GM18867 (cell line): ENCODE data around the gene GTF2F2.
"Not testable (repeated sequence)": the region's sequence is repeated elsewhere in the genome, so short reads cannot be mapped to it uniquely, and the experiment has no call there.

Experiments
- ATAC-seq: cut with Tn5 transposase; IDR thresholded peaks from one replicate; pipeline ENCODE4 v1.9.1; 2021; ENCODE audit warnings: mild to moderate bottlenecking, moderate library complexity; ENCODE audit not compliant: unreplicated experiment

Gene GTF2F2

DNA sequence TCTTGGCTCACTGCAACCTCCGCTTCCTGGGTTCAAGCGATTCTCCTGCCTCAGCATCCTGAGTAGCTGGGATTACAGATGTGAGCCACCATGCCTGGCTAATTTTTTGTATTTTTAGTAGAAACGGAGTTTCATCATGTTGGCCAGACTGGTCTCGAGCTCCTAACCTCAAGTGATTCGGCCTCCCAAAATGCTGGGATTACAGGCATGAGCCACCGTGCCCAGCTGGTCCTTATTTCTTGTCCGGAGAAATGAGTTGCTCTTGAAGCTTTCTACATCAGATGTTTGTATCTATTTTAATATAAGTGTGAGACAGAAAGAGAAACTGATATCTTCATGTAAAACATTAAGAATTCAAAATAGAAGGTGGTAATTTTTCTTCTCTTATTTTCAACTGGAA, 124.4 kb downstream of the GTF2F2 start:
- not testable (repeated sequence) for ATAC-seq

DNA sequence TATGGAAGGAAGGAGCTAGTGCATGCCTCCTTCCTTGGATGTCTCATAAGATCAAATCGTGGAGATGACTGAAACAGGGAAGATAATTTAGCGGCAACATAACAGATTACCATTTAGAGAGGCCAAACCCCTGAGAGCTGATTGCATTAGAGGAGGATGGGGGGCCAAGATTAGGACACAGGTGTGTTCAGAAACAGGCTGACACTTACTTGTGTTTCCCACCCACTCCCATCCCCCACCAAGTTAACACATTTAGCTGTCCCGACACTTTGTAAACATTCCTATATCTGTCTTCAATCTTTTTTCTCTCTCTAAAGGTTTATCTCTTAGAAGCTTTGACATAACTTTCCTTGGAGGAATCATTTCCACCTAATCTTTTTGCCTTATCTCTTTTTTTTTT, 129.4 kb downstream of the GTF2F2 start:
- ATAC-seq, result no peak

DNA sequence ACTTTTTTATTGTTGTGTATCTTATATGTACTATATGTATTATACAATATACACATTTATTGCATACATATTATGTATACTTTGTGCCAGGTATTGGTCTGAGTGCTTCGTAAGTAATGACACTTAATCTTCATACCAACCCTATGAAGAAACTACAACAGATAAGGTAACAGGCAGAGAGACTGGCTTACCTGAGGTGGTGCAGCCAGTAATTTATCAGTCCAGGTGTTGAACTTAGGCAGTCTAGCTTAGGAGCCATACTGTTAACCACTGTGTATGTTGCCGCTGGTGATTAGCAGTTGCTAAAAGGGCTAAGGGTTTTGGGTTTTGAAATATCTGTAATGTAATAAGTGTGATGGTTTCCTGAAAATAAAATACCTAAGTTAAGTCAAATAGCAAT, 134.1 kb downstream of the GTF2F2 start:
- no peak for ATAC-seq

DNA sequence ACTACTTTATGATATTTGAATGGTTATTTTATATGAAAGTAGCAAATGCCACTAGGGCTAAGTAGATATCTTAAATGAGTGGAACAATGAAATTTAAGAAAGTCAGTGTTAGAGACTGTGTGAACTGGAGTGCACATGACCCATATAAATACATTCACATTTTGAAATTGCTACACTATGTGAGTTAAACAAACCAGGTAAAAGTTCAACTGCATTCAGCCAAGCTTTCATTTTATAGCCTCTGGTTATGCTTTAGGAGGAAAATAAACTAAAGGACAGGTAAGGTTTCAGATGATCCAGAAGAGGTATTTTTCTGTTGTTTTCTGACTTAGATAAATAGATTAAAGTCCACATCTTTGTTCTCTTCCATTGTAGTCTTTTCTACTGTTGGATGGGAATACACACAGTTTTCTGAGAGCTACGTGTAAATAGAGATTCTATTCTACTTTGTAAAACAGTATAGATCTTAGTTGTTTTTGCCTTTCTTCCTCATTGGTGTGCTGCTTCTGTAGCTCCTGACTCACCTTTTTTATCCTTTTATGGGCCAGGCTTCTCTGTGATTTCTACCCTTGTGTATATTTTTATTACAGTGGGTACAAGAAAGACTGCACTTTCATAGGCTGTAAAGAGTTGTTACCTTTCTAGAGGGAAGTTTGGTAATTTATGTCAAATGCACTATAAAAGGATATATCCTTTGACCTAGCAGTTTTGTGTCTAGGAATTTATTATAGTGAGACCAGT, 135.1 kb downstream of the GTF2F2 start:
- ATAC-seq, result no peak

DNA sequence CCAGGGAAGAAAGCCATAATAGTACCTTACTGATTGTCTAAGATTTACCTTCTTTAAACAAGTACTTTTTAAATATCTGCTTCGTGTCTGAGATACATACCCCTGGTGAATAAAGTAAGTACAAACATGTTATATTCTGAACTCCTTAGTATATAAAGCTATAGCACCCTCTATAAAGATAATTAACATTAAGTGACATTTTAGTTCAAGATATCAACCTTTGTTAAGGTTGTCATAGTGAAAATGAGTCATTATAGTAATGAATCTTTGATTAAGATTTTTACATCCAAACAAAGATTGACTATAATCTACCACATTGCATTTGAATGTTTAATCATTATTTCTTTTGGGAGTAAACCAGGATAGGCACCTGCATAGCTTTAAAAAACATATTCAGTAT, 135.9 kb downstream of the GTF2F2 start:
- no peak for ATAC-seq

DNA sequence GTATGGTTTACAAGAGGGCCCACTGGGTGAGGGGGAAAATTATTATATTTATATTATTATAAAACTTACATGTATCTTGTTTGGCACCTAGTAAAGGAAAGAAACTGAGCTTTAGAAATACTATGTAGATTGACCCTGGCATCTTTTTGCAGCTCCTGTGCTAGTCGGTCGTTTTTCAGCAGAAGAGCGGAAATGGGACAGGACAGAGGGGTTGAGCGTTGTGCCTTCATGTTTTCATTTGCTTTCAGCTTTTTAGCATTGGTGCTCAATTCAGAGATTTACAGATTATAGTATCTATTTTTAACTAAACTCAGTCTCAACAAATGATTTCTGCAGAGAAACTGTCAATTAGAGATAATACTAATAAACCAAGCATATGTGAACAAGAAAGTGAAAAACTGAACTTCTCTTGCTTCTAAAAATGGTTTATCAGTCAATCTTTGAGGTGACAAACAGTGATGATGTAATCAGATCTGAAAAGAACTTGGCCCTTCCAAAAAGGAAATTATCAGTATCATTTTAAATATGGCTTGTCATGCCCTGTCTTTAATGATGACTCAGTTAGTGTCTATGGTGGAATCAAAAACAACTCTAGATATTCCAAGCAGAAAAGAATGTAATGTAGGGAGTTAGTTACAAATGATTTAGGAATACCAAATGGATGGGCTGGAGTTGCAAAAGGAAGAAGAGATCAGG, 137.5 kb downstream of the GTF2F2 start:
- ATAC-seq, result no peak

DNA sequence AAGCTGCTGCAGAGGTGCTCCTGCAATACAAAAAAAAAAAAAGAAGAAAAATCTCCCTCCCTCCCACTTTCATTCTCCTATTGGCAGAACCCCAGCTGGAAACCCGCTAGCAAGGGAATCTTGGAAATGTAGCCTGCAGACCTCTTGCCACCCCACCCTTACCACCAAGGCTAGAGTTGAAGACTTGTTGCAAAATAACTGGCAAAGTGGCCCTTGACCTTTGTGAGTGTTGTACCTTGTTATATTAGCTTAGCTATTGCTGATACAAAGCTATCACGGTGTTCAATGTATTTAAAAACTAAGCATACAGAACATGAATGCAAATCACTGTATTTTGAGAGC, 138.0 kb downstream of the GTF2F2 start:
- ATAC-seq, result no peak

DNA sequence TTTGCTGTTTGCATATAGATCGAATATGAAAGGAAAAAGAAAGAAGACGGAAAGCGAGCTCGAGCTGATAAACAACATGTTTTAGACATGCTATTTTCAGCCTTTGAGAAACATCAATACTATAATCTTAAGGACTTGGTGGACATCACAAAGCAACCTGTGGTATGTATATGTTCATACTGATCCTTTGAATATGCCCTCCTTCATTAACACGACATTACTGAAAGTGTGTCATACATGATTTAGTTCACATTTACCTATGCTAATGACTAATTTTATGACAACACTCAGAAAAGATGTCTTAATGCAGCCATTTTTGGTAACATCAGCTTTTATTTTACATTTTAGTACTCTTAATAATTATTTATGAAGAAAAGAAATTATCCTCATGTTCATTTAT, 146.9 kb downstream of the GTF2F2 start:
- no peak for ATAC-seq

DNA sequence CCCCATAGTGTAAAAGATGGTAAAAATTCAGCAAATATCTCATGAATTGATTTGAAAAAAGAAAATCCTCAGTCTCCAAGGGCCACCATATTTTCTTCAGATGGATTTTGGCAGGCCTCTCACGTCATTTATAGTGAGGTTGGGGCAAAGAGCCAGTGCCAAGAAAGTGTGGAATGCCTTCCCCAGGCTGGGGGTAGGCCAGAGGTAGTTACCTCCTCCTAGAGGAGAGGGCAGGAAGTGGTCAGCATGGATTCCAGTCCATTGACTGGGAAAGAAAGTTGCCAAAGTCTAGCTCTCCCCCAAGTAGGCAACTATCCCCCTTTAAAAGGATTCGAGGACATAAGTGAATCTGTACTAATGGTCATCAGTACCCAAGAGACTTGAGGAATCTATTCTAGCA, 148.9 kb downstream of the GTF2F2 start:
- ATAC-seq, result no peak

DNA sequence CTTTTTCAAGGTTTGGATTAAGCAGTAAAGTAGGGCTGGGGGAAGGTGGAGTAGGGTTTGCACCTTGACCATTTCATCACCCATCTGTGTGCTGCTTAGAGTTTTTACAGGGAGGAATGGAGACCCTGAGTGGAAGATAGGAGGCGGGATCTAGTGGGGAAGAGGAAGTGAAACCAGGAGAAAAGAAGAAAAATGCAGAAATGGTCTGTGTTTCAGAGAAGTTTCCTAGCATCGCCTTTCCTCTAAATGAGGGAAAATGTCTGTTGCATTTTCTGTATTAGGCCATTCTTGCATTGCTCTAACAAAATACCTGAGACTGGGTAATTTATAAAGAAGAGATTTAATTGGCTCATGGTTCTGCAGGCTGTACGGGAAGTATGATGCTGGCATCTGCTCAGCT, 156.6 kb downstream of the GTF2F2 start:
- ATAC-seq, result no peak

DNA sequence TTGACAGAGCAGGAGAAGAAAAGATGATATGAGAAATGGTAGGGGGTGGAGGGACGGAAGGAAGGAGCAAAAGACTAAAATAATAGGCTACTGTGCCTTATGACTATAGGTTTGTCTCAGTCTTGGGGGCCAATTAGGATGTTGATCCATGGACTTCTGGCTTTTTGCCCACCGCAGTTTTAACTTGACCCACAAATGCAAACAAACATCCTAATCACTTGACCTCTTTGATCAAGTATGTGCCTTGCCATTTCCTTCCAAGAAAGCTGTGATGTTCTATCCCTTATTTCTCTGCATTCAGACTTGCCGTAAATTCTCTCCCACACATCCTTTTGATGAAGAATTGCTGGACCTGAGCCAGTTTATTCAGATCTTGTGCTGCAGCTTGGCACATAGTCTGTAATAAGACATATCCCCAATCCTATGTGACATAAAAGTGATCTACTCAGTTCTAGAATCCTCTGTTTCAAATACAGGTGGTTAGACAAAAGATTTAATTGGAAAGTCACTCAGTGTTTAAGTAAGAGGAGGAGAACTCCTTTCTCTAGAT, 157.9 kb downstream of the GTF2F2 start:
- no peak for ATAC-seq

DNA sequence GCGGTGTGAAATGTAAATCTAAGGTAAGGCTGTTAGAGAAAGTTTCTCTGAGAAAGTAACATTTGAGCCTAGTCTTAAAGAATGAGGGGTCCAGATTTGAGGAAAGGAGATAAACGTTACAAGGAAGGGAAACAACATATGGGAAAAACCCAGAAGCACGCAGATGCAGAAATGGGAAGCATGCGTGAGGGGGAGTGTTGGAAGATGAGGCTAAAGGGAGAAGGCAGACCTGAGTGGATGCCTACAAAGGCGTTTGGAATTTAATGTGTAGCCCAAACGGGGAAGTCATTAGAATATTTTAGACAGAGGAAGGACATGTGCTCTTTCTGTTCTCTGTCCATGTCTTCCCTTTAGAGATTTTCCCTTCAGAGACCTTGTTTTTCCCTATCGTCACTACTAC, 159.7 kb downstream of the GTF2F2 start:
- no peak for ATAC-seq

DNA sequence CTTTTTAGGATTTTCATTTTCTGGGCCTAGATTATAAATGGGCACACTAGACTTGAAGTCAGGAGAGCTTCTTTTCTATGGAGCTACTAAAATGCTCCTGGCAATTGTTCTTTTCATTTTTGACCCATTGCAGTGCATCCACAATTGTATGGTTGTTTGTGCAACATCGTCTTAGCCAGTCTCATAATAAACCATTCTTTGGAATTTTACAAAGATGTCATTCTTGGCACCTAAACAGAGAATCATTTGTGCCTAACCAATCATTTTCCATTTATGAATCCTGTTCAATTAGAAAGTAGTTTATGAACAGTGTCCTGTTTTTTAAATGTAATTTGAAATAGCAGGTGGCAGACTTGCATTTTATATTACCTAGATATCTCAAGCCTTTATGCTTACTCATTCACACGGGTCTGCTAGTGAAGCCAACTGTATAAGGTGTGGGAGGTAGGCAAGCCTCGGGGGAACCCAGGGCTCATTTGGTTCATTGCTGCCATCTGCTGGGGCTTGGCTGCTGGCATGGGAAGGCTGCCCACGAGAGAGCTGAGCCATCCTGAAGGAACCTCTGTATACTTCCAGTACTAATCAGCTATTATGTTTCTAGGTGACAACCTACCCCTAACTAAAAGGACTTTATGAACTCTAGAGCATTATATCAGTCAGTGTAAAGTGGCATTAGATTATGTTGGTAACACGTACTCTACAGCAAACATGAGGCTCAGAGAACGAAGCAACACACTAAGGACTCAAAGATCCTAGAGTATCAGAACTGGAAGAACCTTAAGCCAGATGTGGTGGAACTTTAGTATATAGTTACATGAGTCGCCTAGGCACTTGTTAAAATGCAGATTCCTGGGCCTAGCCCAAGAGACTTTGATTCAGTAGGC, 160.7 kb downstream of the GTF2F2 start:
- peak; percentile 87 for ATAC-seq

DNA sequence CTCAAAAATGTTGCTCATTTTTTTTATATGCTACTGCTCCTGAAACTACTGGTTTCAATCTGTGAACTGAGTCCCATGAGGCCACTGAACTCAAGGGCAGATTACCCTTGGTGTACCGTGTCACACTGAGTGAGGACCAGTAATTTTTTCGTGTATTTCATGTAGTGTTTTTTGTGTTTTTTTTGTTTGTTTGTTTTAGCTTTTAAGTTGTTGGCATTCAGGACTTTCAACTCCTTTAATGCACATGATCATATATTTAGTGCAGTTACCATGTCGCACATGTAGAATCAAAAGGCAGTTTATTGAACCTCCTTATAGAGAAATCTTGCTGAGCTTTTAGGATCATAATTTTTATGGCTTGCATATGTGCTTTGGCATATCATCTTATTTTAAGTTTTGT, 162.7 kb downstream of the GTF2F2 start:
- no peak for ATAC-seq

DNA sequence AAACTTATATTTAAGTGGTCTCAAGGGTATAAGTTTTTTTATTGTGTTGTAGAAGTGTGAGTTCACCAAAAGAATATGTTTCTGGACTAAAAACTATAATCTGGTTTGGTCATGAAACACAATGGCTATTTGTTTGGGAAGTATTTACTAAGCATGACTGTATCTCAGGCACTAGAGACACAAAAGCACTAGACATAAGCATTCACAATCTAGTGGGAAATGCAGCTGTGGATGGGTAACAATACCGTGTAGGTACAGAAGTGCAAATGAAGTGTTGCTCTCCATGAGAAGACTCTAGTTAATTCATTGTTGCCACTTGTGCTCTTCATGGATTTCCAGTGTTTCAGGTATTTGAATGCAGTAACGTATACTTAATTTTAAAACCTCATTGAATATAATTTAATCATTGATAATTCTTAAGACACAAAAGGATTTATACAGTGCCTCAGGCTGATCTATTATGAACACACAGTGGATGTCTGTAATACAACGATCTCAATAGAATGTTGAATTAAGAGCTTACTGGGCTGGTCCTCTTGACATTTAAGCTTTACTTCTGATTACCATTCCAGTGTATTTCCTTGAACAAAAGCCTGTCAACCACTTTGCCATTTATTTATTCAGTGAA, 169.7 kb downstream of the GTF2F2 start:
- ATAC-seq, result no peak

DNA sequence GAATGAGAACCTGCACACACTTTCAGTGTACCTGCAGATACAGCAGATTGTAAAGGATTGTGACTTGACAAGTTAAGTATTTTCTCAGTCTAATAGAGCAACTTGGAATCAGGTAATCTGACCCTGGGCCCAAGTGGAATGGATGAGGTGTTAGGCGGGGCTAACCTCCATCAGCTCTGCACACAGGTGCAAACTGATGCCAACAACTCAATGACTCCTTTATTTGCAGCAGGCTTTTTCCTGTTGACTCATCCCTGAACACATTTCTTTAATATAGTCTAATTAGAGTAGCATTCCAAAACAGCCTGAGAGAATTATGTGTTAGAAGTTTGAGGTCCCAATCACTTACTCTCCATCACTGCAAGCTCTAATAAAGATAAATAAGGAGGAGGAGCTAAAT, 171.9 kb downstream of the GTF2F2 start:
- ATAC-seq, result no peak

DNA sequence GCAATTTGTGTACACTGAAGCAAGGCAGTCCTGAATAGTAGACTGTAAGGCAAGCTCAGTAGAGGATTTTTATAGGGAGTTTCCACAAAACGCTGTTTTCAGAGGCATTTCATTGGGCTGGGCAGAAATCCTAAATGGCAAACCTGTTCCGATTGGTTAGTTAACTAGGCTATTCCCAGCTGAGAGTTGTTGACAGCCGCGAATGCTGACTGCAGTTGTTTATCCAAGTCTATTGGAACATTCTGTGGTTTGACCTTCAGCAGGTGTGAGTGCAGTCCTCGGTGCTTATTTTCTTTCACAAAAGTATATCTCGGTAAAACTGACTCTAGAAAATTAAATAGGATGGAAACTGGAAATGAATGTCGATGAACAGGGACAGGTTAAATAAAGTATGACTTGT, 175.2 kb downstream of the GTF2F2 start:
- no peak for ATAC-seq

DNA sequence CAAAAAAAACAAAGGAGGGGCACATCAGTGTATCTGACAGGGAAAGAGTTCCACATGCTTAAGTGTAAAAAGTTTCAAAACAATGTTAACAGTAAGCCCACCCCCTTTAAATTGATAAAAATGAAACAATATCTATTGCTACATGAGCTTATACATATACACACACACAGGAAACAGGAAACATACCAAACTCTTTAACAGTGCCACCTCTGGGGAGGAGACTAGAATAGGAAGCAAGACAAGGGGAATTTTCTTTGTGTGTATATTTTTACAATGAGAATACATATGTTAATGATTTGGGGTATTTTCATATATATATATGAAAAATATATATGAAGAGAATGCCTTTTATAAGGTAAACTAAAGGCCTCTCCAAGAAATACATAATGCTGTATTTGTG, 175.9 kb downstream of the GTF2F2 start:
- ATAC-seq, result no peak

DNA sequence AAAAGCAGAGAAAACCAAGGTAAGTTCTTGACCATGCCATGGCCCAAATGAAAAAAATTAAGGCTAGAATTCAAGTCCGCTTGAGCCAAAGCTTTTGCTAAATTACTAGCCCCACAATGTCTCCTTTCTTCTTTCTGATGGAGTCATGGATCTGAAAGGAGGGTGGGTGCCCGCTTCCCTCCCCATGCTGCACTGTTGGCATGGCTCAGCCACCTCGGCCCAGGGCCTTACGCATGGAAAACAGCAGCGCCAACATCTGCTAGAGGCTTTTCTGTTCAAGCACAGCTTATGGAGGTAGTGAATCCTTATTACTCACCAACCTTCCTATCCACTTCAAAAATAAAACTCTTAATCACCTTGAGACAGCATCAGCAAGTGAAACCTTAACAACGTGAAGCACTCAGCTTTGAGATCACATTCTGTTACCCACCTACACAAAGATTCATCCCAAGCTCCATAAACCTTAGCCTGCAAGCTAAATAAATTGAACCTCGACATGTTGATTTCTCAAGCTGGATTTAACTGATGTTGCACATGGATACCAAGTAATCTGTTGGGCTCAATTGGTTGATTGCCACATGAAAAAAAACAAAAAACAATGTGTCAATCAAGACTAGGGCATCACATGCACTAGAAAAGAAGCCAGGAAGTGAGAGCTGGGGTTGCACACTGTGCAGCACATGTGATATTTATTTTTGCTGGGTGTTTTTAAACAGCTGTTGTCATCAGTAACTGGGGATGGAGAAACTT, 177.3 kb downstream of the GTF2F2 start:
- ATAC-seq, result no peak

DNA sequence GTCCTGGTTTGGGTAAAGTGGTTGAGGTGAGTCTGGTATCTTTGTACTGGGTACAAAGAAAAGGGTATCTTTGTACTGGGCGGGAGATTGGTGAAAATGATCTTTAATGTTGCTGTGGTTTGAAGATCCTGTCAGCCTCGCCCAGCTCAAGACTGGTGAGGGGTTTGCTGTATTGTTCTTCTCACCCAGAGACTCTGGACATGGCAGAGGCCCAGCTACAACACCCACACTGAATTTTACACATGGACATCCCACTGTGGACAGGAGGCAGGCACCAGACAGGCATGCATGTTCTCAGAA, 177.8 kb downstream of the GTF2F2 start:
- ATAC-seq, result no peak

DNA sequence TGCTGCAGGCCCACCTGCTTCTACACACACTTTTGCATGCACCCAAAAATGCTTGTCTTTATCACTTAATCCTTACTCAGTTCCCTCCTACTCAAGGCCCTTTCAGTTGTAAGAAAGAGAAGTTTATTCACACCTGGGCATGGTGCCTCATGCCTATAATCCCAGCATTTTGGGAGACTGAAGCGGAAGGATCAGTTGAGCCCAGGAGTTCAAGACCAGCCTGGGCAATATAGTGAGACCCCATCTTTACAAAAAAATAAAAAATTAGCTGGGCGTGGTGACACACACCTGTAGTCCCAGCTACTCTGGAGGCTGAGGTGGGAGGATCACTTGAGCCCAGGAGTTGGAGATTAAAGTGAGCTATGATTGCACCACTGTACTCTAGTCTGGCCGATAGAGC, 178.2 kb downstream of the GTF2F2 start:
- ATAC-seq, result not testable (repeated sequence)
